Peyer's patch (tissue), 4 donors: Measurements from ENCODE around the gene CYB5R3. TPM values are rescaled to one million over a fixed set of nuclear protein-coding genes. Genes with fewer than 3 reads are reported as not detected.

Experiments used
- DNase-seq, 3 donors: peaks; one replicate each; pipeline ENCODE4 v3.0.0-alpha.2; 2017 to 2019
- H3K27ac ChIP-seq, 4 donors: fragments of 200-600 bp; sonication (generic); one replicate each; pipeline ENCODE4 v1.5.1; 2016 to 2019
- H3K27me3 ChIP-seq, 2 donors: fragments of 200-600 bp; sonication (generic); one replicate each; pipeline ENCODE4 v1.5.1; 2019
- H3K36me3 ChIP-seq, 3 donors: fragments of 200-600 bp; sonication (generic); one replicate each; pipeline ENCODE4 v1.5.1; 2016 to 2019
- H3K4me1 ChIP-seq, 4 donors: fragments of 200-600 bp; sonication (generic); one replicate each; pipeline ENCODE4 v1.5.1; 2016 to 2019
- H3K4me3 ChIP-seq, 4 donors: fragments of 200-600 bp; sonication (generic); 1 replicate in 3 of 4; 2 replicates in 1 of 4; pipeline ENCODE4 v1.5.1; 2016 to 2019; ENCODE audit warnings: mild to moderate bottlenecking in 1 of 4
- H3K9me3 ChIP-seq, 4 donors: fragments of 200-600 bp; sonication (generic); one replicate each; pipeline ENCODE4 v1.5.1; 2016 to 2019; ENCODE audit warnings: mild to moderate bottlenecking in 1 of 4
- POLR2A ChIP-seq, 2 donors: fragments of 450-650 bp; IDR thresholded peaks; one replicate each; pipeline ENCODE4 v1.5.1; 2017; ENCODE audit warnings: antibody characterized with exemption in 2 of 2, mild to moderate bottlenecking in 2 of 2, moderate library complexity in 2 of 2
- total RNA-seq, 4 donors: library from RNA; depleted of rRNA; stranded (reverse); fragments of >200 nt; gene quantifications; one replicate each; pipeline ENCODE4 v1.1.0, GENCODE V29; 2016
- TF ChIP-seq, protein P1 (sequence below), 6 experiments: fragments of 450-650 bp in 4 of 6; fragments of 200-600 bp in 2 of 6; sonication (generic) in 1 of 6; IDR thresholded peaks; one replicate each; pipeline ENCODE4 v1.5.1; 2017 to 2019; ENCODE audit warnings: antibody characterized with exemption in 6 of 6, mild to moderate bottlenecking in 3 of 6, moderate library complexity in 1 of 6

Gene CYB5R3
- total RNA-seq, 4 donors from 2014 or later: 59.4 to 147 (median 117) TPM

DNA sequence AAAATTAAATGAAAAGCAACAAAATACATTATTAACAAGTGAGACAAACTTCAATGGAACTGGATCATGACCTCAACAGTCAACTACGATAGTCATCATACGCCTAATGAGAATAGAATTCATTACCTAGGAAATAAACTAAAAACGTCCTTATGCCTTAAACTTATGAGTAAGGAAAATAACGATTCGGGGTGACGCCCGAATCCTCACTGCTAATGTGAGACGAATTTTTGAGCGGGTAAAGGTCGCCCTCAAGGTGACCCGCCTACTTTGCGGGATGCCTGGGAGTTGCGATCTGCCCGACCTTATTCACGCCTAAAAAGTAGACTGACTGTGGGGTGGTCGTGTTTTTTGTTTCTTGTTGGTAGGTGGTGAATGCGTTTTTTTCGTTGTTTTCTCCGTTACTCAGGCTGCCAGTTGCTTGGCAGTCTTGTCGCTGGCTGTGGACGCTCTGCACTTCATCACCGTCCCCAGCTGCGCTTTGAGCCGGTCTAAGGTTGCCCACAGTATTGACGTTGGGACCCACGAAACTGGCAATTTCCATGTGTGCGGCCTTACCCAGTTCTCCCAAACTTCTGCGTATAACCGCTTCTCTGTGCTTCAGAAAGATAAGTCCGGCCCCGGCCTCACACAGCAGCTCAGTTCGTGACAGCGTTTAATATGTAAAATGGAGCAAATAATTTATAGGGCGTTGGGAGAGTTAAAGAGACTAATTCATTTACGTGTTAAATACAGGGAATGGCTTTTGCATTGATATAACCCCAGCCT lies 33.9 kb downstream of the CYB5R3 start:
- Histone ChIP-seq H3K9me3 (no peaks in the 10 kb centered on the region), H3K4me3 (peak overlapping the region; percentile 73 to 89 (median 82)), H3K27ac (peak overlapping the region; percentile 93 to 98 (median 97)), H3K36me3 (peaks cover 0 to 14% (median 0%) of the 10 kb centered on the region in 3 donors), H3K27me3 (no peaks in the 10 kb centered on the region), H3K4me1 (peaks cover 4 to 42% (median 13%) of the 10 kb centered on the region in 4 donors)
- peak; percentile 90 to 99 for TF ChIP-seq POLR2A (IDR thresholded peaks at IDR 0.05)
- TF ChIP-seq, protein P1, sequence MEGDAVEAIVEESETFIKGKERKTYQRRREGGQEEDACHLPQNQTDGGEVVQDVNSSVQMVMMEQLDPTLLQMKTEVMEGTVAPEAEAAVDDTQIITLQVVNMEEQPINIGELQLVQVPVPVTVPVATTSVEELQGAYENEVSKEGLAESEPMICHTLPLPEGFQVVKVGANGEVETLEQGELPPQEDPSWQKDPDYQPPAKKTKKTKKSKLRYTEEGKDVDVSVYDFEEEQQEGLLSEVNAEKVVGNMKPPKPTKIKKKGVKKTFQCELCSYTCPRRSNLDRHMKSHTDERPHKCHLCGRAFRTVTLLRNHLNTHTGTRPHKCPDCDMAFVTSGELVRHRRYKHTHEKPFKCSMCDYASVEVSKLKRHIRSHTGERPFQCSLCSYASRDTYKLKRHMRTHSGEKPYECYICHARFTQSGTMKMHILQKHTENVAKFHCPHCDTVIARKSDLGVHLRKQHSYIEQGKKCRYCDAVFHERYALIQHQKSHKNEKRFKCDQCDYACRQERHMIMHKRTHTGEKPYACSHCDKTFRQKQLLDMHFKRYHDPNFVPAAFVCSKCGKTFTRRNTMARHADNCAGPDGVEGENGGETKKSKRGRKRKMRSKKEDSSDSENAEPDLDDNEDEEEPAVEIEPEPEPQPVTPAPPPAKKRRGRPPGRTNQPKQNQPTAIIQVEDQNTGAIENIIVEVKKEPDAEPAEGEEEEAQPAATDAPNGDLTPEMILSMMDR (IDR thresholded peaks at IDR 0.05): peak in 2 of 6 experiments; percentile 13 to 18
- DNase-seq: peak; percentile 80 to 95 (median 89)

DNA sequence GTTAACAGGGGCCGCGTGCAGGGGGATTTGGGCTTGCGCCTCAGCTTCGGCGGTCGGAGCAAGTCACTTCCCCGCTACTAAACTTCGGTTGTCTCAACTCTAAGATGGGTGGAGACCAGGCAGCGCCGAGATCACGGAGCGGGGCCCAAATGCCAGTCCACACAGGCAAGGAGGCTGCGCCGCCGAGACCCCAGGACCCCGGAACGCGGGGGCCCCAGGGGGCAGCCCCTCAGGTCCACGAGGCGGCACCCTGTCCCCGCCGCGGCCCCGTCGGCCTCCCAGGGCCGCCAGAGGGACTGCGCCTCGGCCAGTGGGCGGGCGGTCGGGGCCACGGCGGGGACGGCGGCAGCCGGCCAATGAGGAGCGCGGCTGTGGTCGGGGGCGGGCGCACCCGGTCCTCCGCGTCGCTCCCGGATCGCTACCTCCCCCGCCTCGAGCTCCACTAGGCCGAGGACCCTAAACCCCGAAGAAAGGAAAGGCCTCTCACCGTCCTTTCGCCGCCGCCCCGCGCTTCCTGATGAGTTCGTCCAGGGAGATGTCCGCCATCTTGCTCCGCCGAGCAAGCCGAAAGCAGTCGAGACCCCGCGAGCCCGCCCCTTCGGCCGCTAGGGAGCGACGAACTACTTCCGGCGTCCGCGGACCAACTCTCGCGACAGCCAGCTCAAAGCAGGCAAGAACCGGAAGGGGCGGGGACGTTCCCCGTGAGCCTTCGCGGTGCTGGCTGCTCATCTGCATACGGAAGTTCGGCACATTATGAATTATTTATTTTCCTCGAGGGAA lies 34.7 kb downstream of the CYB5R3 start, which contains the start of gene POLDIP3:
TSS of gene POLDIP3 (minus strand) at position 572 of the 780 bp plus-strand sequence. CDS start at position 546, 26 bp downstream.
- H3K27me3 ChIP-seq: no peaks in the 10 kb centered on the region
- DNase-seq: peak; percentile 99 to 100 (median 99)
- peaks cover 0 to 8% (median 0%) of the 10 kb centered on the region in 3 donors for H3K36me3 ChIP-seq
- peak; percentile 22 to 47 for TF ChIP-seq POLR2A (IDR thresholded peaks at IDR 0.05)
- TF ChIP-seq, protein P1 (IDR thresholded peaks at IDR 0.05): peak in 4 of 6 experiments; percentile 28 to 50 (median 36)
- H3K27ac ChIP-seq: peak within 1 kb of the TSS; percentile 93 to 98 (median 97)
- peak within 1 kb of the TSS; percentile 73 to 89 (median 82) for H3K4me3 ChIP-seq
- peaks cover 4 to 50% (median 13%) of the 10 kb centered on the region in 4 donors for H3K4me1 ChIP-seq
- H3K9me3 ChIP-seq: no peaks in the 10 kb centered on the region

DNA sequence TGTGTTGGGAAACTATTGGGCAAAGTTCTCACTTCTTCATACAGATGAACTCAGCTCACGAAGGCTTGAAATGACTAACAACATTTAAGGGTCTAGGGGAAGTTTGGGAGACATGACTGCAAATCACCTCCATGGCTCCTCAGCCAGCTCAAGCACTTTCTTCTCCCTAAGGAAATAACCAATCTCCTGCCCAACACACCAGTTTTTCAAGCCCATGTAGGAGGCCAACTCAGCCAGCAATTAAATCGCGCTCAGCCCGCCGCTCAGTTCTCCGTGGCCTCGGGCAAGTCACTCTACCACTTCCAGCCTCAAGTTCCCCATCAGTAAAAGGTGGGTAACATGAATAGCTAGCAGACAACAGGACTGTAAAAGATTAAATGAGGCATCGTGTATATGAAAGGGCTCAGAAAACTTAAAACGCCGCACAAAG lies 35.3 kb downstream of the CYB5R3 start:
- peak overlapping the region; percentile 73 to 89 (median 82) for H3K4me3 ChIP-seq
- no peak for DNase-seq
- H3K36me3 ChIP-seq: peaks cover 0 to 2% (median 0%) of the 10 kb centered on the region in 3 donors
- peak overlapping the region; percentile 93 to 98 (median 97) for H3K27ac ChIP-seq
- no peaks in the 10 kb centered on the region for H3K27me3 ChIP-seq
- H3K4me1 ChIP-seq: peaks cover 4 to 56% (median 13%) of the 10 kb centered on the region in 4 donors
- H3K9me3 ChIP-seq: no peaks in the 10 kb centered on the region
- TF ChIP-seq POLR2A (IDR thresholded peaks at IDR 0.05): no peak
- TF ChIP-seq, protein P1 (IDR thresholded peaks at IDR 0.05): no peak

DNA sequence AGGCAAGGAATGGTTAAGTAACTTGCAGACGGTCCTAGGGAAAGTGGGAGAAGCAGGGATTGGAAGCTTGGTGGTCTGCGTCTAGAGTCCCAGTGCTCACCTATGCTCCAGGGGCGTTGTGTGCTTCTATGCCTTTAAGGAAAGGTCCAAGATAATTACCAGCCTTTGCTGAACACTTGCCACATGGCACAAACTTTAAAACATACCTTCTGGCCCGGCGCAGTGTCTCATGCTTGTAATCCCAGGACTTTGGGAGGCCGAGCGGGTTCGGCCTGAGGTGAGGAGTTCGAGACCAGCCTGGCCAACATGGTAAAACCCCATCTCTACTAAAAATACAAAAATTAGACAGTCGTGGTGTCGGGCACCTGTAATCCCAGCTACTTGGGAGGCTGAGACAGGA lies 36.9 kb downstream of the CYB5R3 start:
- TF ChIP-seq, protein P1 (IDR thresholded peaks at IDR 0.05): no peak
- no peak for TF ChIP-seq POLR2A (IDR thresholded peaks at IDR 0.05)
- H3K4me1 ChIP-seq: peaks cover 4 to 60% (median 13%) of the 10 kb centered on the region in 4 donors
- no peak overlapping the region for H3K27ac ChIP-seq
- no peaks in the 10 kb centered on the region for H3K27me3 ChIP-seq
- H3K9me3 ChIP-seq: no peaks in the 10 kb centered on the region
- H3K4me3 ChIP-seq: no peak overlapping the region
- DNase-seq: no peak
- H3K36me3 ChIP-seq: peaks cover 0 to 3% (median 0%) of the 10 kb centered on the region in 3 donors

DNA sequence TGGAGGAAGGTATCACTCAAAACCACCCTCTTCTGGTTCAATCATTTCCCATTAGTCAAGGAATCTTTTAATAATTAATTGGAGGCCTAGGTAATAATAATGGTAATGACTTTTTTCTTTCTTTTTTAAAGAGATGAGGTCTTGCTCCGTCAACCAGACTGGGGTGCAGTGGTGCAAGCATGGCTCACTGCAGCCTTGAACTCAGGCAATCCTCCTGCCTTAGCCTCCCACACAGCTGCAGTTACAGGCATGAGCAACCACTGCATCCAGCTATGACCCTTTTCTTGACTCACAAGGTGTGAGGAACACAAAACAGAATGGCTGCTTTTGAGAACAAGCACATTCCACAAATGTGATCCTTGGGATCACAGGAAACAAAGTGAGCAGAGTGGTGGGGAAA lies 38.1 kb downstream of the CYB5R3 start:
- TF ChIP-seq POLR2A (IDR thresholded peaks at IDR 0.05): no peak
- TF ChIP-seq, protein P1 (IDR thresholded peaks at IDR 0.05): no peak
- peaks cover 0 to 11% (median 0%) of the 10 kb centered on the region in 3 donors for H3K36me3 ChIP-seq
- H3K27ac ChIP-seq: no peak overlapping the region
- DNase-seq: no peak
- H3K4me3 ChIP-seq: no peak overlapping the region
- H3K4me1 ChIP-seq: peaks cover 4 to 49% (median 13%) of the 10 kb centered on the region in 4 donors
- H3K9me3 ChIP-seq: no peaks in the 10 kb centered on the region
- no peaks in the 10 kb centered on the region for H3K27me3 ChIP-seq
